ENCODE results near the gene PTX3. TPM values are rescaled to one million over a fixed set of nuclear protein-coding genes. Genes with fewer than 3 reads are reported as not detected.

PTX3 gene
- total and polyA plus RNA-seq, 4 donors, result 0.17 to 0.66 (median 0.28) TPM; not detected in 1

GRCh38 chr3:157447026-157447694 lies 10.5 kb downstream of the PTX3 start:
- no peak for TF ChIP-seq FOXA1 (IDR thresholded peaks at IDR 0.05)
- peak; percentile 15 to 41 for TF ChIP-seq RAD21 (IDR thresholded peaks at IDR 0.05)
- Histone ChIP-seq H3K27ac (ENCODE audit: low read depth in 1 of 2, low read length in 2 of 2) (no peak overlapping the region), H3K9me3 (ENCODE audit: control insufficient read depth in 4 of 4, low read length in 3 of 4) (no peaks in the 10 kb centered on the region), H3K4me1 (ENCODE audit: control insufficient read depth in 4 of 4, insufficient read depth in 4 of 4, low read length in 3 of 4) (no peaks in the 10 kb centered on the region), H3K4me3 (ENCODE audit: low read depth in 1 of 3, low read length in 3 of 3) (no peak overlapping the region), H3K27me3 (ENCODE audit: control insufficient read depth in 4 of 4, insufficient read depth in 4 of 4, low read length in 3 of 4) (no peaks in the 10 kb centered on the region), H3K36me3 (ENCODE audit: control insufficient read depth in 4 of 4, insufficient read depth in 3 of 4, low read depth in 1 of 4, low read length in 3 of 4) (no peaks in the 10 kb centered on the region), H3K9ac (ENCODE audit: low read depth in 1 of 2, low read length in 2 of 2) (no peak overlapping the region)
- 65% methylated on average over 3 of the region's 3 CpGs for WGBS
- DNase-seq (ENCODE audit: low spot score), result no peak

- TF ChIP-seq ATF3 (IDR thresholded peaks at IDR 0.05), result no peak
- TF ChIP-seq HNF4G (IDR thresholded peaks at IDR 0.05), result no peak
- no peak for TF ChIP-seq RXRA (IDR thresholded peaks at IDR 0.05)
- no peak for TF ChIP-seq JUND (IDR thresholded peaks at IDR 0.05)
- no peak for TF ChIP-seq HNF4A (conservative IDR thresholded peaks at IDR 0.05)
- TF ChIP-seq CTCF (IDR thresholded peaks at IDR 0.05; ENCODE audit: low read depth, low read length, missing input control), result no peak
- no peak for TF ChIP-seq NR2F2 (IDR thresholded peaks at IDR 0.05)
- no peak for TF ChIP-seq TAF1 (conservative IDR thresholded peaks at IDR 0.05)
- TF ChIP-seq EGR1 (IDR thresholded peaks at IDR 0.05; ENCODE audit: low read depth in 2 of 2), result no peak
- TF ChIP-seq MAX (IDR thresholded peaks at IDR 0.05), result no peak
- no peak for TF ChIP-seq RAD21 (IDR thresholded peaks at IDR 0.05)
- no peak for TF ChIP-seq YY1 (IDR thresholded peaks at IDR 0.05)
- TF ChIP-seq FOXA2 (IDR thresholded peaks at IDR 0.05), result no peak
- TF ChIP-seq REST (IDR thresholded peaks at IDR 0.05), result no peak
- no peak for TF ChIP-seq SP1 (IDR thresholded peaks at IDR 0.05)
- Histone ChIP-seq H3K27me3 (ENCODE audit: control insufficient read depth in 4 of 4, insufficient read depth in 4 of 4, low read length in 3 of 4) (no peaks in the 10 kb centered on the region), H3K9me3 (ENCODE audit: control insufficient read depth in 4 of 4, low read length in 3 of 4) (no peaks in the 10 kb centered on the region), H3K27ac (ENCODE audit: low read depth in 1 of 2, low read length in 2 of 2) (no peak overlapping the region), H3K36me3 (ENCODE audit: control insufficient read depth in 4 of 4, insufficient read depth in 3 of 4, low read depth in 1 of 4, low read length in 3 of 4) (no peaks in the 10 kb centered on the region), H3K4me3 (ENCODE audit: low read depth in 1 of 3, low read length in 3 of 3) (no peak overlapping the region), H3K4me1 (ENCODE audit: control insufficient read depth in 4 of 4, insufficient read depth in 4 of 4, low read length in 3 of 4) (no peaks in the 10 kb centered on the region), H3K9ac (ENCODE audit: low read depth in 1 of 2, low read length in 2 of 2) (no peak overlapping the region)
- DNase-seq (ENCODE audit: low spot score), result no peak
- 56% methylated on average over 3 of the region's 3 CpGs for WGBS
Measured at GRCh38 chr3:157452097-157452496, 15.4 kb downstream of the PTX3 start.
